SU-DHL-6 (cell line): ENCODE results near the gene EPS8.

ENCODE experiments used
- H2AFZ ChIP-seq: fragments of 200-600 bp; sonication (generic); 2 replicates; pipeline ENCODE4 v1.6.1; 2014; ENCODE audit warnings: low read depth, mild to moderate bottlenecking, moderate library complexity, mixed read lengths, antibody characterized with exemption, low read length; ENCODE audit not compliant: severe bottlenecking
- H3F3A ChIP-seq: fragments of 200-600 bp; shearing (Covaris generic); 2 replicates; pipeline ENCODE4 v1.6.0; 2016; ENCODE audit warnings: antibody characterized with exemption, mild to moderate bottlenecking; ENCODE audit not compliant: insufficient read depth
- H3K27ac ChIP-seq: fragments of 200-600 bp; sonication (generic); 2 replicates; pipeline ENCODE4 v1.5.1; 2016; ENCODE audit warnings: low read depth, mild to moderate bottlenecking, low read length, moderate library complexity, mixed read lengths
- H3K27me3 ChIP-seq: fragments of 200-600 bp; sonication (generic), shearing (Covaris generic); 2 replicates; pipeline ENCODE4 v1.6.0; 2014; ENCODE audit warnings: mild to moderate bottlenecking, low read length
- H3K36me3 ChIP-seq: fragments of 200-600 bp; sonication (generic); 2 replicates; pipeline ENCODE4 v1.6.1; 2014; ENCODE audit warnings: mild to moderate bottlenecking, low read length, mixed read lengths
- H3K4me2 ChIP-seq: fragments of 300-600, 200-600 bp; shearing (Covaris generic), sonication (generic); 2 replicates; pipeline ENCODE4 v1.6.0; 2014; ENCODE audit warnings: low read length, low read depth, mild to moderate bottlenecking; ENCODE audit not compliant: poor library complexity, severe bottlenecking
- H3K4me3 ChIP-seq: fragments of 200-600 bp; sonication (generic); 2 replicates; pipeline ENCODE4 v1.5.1; 2014; ENCODE audit warnings: antibody characterized with exemption, low read length, mild to moderate bottlenecking, mixed read lengths; ENCODE audit not compliant: insufficient read depth, poor library complexity, severe bottlenecking
- H3K79me2 ChIP-seq: fragments of 200-600 bp; sonication (generic); 2 replicates; pipeline ENCODE4 v1.6.1; 2014; ENCODE audit warnings: mild to moderate bottlenecking, low read length, moderate library complexity; ENCODE audit not compliant: insufficient read depth
- H3K9ac ChIP-seq: fragments of 200-600 bp; sonication (generic); 2 replicates; pipeline ENCODE4 v1.7.0; 2014; ENCODE audit warnings: mild to moderate bottlenecking, low read length
- H3K9me2 ChIP-seq: fragments of 200-600 bp; sonication (generic); replicated peaks from 2 replicates; pipeline ENCODE4 v1.6.1; 2014; ENCODE audit warnings: low read length; ENCODE audit not compliant: insufficient read depth
- H3K9me3 ChIP-seq: fragments of 200-600 bp; sonication (generic); 2 replicates; pipeline ENCODE4 v1.6.1; 2014; ENCODE audit warnings: low read length, mixed read lengths; ENCODE audit not compliant: insufficient read depth
- H4K20me1 ChIP-seq: fragments of 200-600 bp; sonication (generic); 2 replicates; pipeline ENCODE4 v1.6.1; 2014; ENCODE audit warnings: low read depth, mild to moderate bottlenecking, antibody characterized with exemption, low read length, moderate library complexity, mixed read lengths
- EZH2phosphoT487 ChIP-seq: fragments of 200-600 bp; sonication (generic), shearing (Covaris generic); conservative IDR thresholded peaks from 2 replicates; pipeline ENCODE4 v1.6.1; 2018; ENCODE audit warnings: mild to moderate bottlenecking, antibody characterized with exemption, low read length, moderate library complexity, mixed read lengths
- TF ChIP-seq, protein P1 (sequence below): fragments of 200-600 bp; sonication (generic); IDR thresholded peaks from one replicate; pipeline ENCODE4 v1.5.1; 2017; ENCODE audit warnings: antibody characterized with exemption, mild to moderate bottlenecking, low read length, moderate library complexity; ENCODE audit not compliant: insufficient read depth, poor library complexity, severe bottlenecking

The EPS8 gene

DNA sequence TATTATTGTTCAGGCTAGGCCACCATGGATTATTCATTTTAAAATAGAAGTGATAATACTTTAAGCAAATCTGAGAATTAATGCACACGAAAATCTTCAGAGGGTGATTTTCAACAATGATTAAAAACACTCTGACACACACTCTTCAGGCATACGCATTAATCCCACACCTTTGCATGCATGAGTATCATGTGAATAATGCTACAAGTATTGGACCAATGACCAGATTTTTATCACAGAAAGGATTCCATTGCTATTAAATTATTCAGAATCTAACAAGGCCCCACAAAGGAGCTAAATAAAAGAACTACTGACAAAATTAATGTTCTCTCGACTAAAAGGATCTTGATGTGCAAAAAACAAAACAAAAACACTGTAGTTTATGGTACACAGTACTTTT, 11.1 kb downstream of the EPS8 start:
- H3K27ac ChIP-seq, result no peak overlapping the region
- H3K9ac ChIP-seq, result no peak overlapping the region
- H3K27me3 ChIP-seq, result no peaks in the 10 kb centered on the region
- H3K9me2 ChIP-seq, result no peaks in the 10 kb centered on the region
- no peaks in the 10 kb centered on the region for H4K20me1 ChIP-seq
- H2AFZ ChIP-seq, result no peak overlapping the region
- TF ChIP-seq EZH2phosphoT487, result no peak
- TF ChIP-seq, protein P1, sequence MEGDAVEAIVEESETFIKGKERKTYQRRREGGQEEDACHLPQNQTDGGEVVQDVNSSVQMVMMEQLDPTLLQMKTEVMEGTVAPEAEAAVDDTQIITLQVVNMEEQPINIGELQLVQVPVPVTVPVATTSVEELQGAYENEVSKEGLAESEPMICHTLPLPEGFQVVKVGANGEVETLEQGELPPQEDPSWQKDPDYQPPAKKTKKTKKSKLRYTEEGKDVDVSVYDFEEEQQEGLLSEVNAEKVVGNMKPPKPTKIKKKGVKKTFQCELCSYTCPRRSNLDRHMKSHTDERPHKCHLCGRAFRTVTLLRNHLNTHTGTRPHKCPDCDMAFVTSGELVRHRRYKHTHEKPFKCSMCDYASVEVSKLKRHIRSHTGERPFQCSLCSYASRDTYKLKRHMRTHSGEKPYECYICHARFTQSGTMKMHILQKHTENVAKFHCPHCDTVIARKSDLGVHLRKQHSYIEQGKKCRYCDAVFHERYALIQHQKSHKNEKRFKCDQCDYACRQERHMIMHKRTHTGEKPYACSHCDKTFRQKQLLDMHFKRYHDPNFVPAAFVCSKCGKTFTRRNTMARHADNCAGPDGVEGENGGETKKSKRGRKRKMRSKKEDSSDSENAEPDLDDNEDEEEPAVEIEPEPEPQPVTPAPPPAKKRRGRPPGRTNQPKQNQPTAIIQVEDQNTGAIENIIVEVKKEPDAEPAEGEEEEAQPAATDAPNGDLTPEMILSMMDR, result no peak
- no peak overlapping the region for H3K4me3 ChIP-seq
- no peaks in the 10 kb centered on the region for H3K36me3 ChIP-seq
- H3K79me2 ChIP-seq, result no peaks in the 10 kb centered on the region
- no peaks in the 10 kb centered on the region for H3F3A ChIP-seq
- no peak overlapping the region for H3K4me2 ChIP-seq
- no peaks in the 10 kb centered on the region for H3K9me3 ChIP-seq

DNA sequence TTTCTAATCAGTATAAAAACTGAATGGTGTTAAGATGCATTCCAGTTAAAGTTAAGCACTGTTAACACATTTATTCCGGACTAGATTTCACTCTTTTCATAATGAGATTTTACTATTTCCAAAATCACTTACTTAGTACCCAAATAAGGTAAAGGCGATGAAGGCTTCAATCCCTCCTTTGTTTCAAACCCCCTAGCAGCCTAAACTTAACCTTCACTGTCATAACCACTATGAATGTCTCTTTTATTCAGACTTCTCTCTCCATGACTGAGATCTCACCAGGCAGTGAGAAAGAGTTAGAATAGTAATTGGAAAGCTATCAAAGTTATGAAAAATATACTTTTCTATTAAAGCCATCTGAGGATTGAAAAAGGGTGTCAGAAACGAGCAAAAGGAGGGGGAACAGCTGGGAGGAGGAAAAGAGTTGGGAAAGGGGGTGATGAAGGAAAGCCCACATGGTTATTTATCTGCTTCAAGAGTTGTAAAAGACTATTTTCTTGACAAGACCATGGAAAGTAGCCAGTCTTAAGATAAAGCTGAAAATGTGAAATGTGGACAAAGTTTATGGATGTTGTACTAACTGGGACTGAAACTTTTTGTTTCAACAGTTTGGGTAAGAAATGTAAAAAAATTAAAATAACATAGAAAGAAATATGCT, 11.7 kb downstream of the EPS8 start:
- no peaks in the 10 kb centered on the region for H4K20me1 ChIP-seq
- H3K27me3 ChIP-seq, result no peaks in the 10 kb centered on the region
- H3K4me2 ChIP-seq, result no peak overlapping the region
- no peaks in the 10 kb centered on the region for H3F3A ChIP-seq
- no peaks in the 10 kb centered on the region for H3K79me2 ChIP-seq
- H2AFZ ChIP-seq, result no peak overlapping the region
- H3K4me3 ChIP-seq, result no peak overlapping the region
- H3K9ac ChIP-seq, result no peak overlapping the region
- no peaks in the 10 kb centered on the region for H3K9me3 ChIP-seq
- TF ChIP-seq, protein P1, result no peak
- no peak for TF ChIP-seq EZH2phosphoT487
- no peak overlapping the region for H3K27ac ChIP-seq
- no peaks in the 10 kb centered on the region for H3K36me3 ChIP-seq
- no peaks in the 10 kb centered on the region for H3K9me2 ChIP-seq

DNA sequence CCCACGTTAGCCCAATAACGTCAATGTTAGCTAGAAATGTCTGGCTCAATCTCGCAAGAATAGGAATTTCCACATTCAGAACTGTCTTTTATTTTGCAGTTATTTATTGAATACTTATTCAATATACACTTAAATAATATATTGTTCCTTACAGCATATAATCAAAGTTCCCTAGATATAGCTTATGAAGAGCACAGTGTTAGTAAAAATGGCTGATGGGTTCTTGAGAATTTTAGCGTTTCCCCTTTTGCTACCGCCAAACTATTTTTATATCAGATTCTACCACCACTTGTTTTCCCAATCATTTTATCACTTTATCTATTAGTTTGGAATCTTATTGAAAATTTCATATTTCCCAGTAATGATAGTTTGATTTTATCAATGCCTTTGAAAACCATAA, 12.7 kb downstream of the EPS8 start:
- H4K20me1 ChIP-seq, result no peaks in the 10 kb centered on the region
- no peaks in the 10 kb centered on the region for H3K9me3 ChIP-seq
- H3K27ac ChIP-seq, result no peak overlapping the region
- TF ChIP-seq, protein P1, result no peak
- no peak for TF ChIP-seq EZH2phosphoT487
- no peaks in the 10 kb centered on the region for H3K79me2 ChIP-seq
- H3F3A ChIP-seq, result no peaks in the 10 kb centered on the region
- H3K9me2 ChIP-seq, result no peaks in the 10 kb centered on the region
- H3K4me3 ChIP-seq, result no peak overlapping the region
- no peak overlapping the region for H3K9ac ChIP-seq
- H3K36me3 ChIP-seq, result no peaks in the 10 kb centered on the region
- H3K27me3 ChIP-seq, result no peaks in the 10 kb centered on the region
- no peak overlapping the region for H2AFZ ChIP-seq
- no peak overlapping the region for H3K4me2 ChIP-seq
